ENCODE data around the gene WWOX.

WWOX gene

GRCh38 chr16:78957317-78958100 lies 858.1 kb downstream of the WWOX start:
- no peak for TF ChIP-seq CTCF (IDR thresholded peaks at IDR 0.05)
- no peak overlapping the region for H3K4me3 ChIP-seq
- no peak for DNase-seq
- H3K27me3 ChIP-seq = no peaks in the 10 kb centered on the region
- no peaks in the 10 kb centered on the region for H3K36me3 ChIP-seq
- no peaks in the 10 kb centered on the region for H3K9me3 ChIP-seq
- intact Hi-C loops (cut with DNase I; ENCODE audit: low total_unique reads) = no loop called here
- H3K4me1 ChIP-seq = no peaks in the 10 kb centered on the region
- no peak overlapping the region for H3K27ac ChIP-seq

- Histone ChIP-seq H3K27me3 (no peaks in the 10 kb centered on the region), H3K4me3 (no peak overlapping the region), H3K36me3 (peaks cover 0 to 3% (median 0%) of the 10 kb centered on the region in 3 donors), H3K27ac (no peak overlapping the region), H3K9me3 (peaks cover 0 to 7% (median 0%) of the 10 kb centered on the region in 3 donors), H3K4me1 (no peaks in the 10 kb centered on the region)
- no peak for DNase-seq
- no peak for TF ChIP-seq CTCF (IDR thresholded peaks at IDR 0.05)
- intact Hi-C loops (cut with DNase I; ENCODE audit: low total_unique reads) = no loop called here
Observed at GRCh38 chr16:78961464-78961863, 862.0 kb downstream of the WWOX start.

- no peak overlapping the region for H3K4me3 ChIP-seq
- H3K4me1 ChIP-seq = no peaks in the 10 kb centered on the region
- peaks cover 0 to 7% (median 0%) of the 10 kb centered on the region in 3 donors for H3K9me3 ChIP-seq
- no peaks in the 10 kb centered on the region for H3K27me3 ChIP-seq
- DNase-seq = no peak
- H3K27ac ChIP-seq = no peak overlapping the region
- peaks cover 0 to 3% (median 0%) of the 10 kb centered on the region in 3 donors for H3K36me3 ChIP-seq
- intact Hi-C loops (cut with DNase I; ENCODE audit: low total_unique reads) = no loop called here
- no peak for TF ChIP-seq CTCF (IDR thresholded peaks at IDR 0.05)
Observed at GRCh38 chr16:78962457-78962929, 863.0 kb downstream of the WWOX start.

GRCh38 chr16:78967948-78968347 lies 868.5 kb downstream of the WWOX start:
- H3K27ac ChIP-seq = no peak overlapping the region
- TF ChIP-seq CTCF (IDR thresholded peaks at IDR 0.05) = no peak
- no peak for DNase-seq

GRCh38 chr16:78969721-78970120 lies 870.3 kb downstream of the WWOX start:
- H3K27ac ChIP-seq = no peak overlapping the region
- no peaks in the 10 kb centered on the region for H3K27me3 ChIP-seq
- intact Hi-C loops (cut with DNase I; ENCODE audit: low total_unique reads) = no loop called here
- H3K36me3 ChIP-seq = no peaks in the 10 kb centered on the region
- no peaks in the 10 kb centered on the region for H3K9me3 ChIP-seq
- H3K4me1 ChIP-seq = no peaks in the 10 kb centered on the region
- no peak for TF ChIP-seq CTCF (IDR thresholded peaks at IDR 0.05)
- DNase-seq = no peak
- no peak overlapping the region for H3K4me3 ChIP-seq

More at GRCh38 chr16:78967948-78968347, 868.5 kb downstream of the WWOX start:
- intact Hi-C loops (cut with DNase I; ENCODE audit: low total_unique reads) = no loop called here
- Histone ChIP-seq H3K36me3 (peaks cover 0 to 3% (median 0%) of the 10 kb centered on the region in 3 donors), H3K4me1 (no peaks in the 10 kb centered on the region), H3K27me3 (no peaks in the 10 kb centered on the region), H3K4me3 (no peak overlapping the region), H3K9me3 (peaks cover 0 to 7% (median 0%) of the 10 kb centered on the region in 3 donors)

All from tibial artery (tissue), 4 donors.